Transverse colon (tissue), 3 donors: ENCODE results near the gene CHSY1.

Source experiments
- POLR2A ChIP-seq: fragments of 450-650 bp; IDR thresholded peaks from one replicate; pipeline ENCODE4 v1.6.1; 2016; ENCODE audit warnings: antibody characterized with exemption, mild to moderate bottlenecking, moderate library complexity
- TF ChIP-seq, protein P1 (sequence below), 5 experiments: fragments of 200-600 bp in 3 of 5; fragments of 450-650 bp in 2 of 5; sonication (generic) in 3 of 5; IDR thresholded peaks; 1 replicate in 2 of 5; 2 replicates in 3 of 5; pipeline ENCODE4 v1.5.1; 2016 to 2017; ENCODE audit warnings: antibody characterized with exemption in 5 of 5, inconsistent platforms in 3 of 5, mild to moderate bottlenecking in 2 of 5, moderate library complexity in 1 of 5

DNA sequence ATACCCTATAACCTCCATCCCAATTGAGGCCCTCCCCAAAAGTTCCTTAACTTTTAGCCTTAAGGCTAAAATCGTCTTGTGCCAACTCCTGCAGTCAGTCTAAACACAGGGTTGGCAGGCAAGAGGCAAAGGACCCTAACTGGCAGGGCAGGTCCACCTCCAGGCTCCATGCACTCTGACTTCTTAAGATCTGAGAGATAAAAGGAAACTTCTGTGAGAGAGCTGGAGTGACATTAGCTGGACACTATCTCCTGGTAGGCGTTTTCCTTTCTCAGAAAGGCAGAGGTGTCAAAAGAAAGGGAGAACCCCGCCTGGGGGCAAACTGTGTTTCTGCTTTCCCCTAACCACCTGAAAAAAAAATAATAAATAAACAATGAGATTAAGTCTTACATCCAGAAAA is 3.6 kb downstream of the CHSY1 start:
- TF ChIP-seq, protein P1, sequence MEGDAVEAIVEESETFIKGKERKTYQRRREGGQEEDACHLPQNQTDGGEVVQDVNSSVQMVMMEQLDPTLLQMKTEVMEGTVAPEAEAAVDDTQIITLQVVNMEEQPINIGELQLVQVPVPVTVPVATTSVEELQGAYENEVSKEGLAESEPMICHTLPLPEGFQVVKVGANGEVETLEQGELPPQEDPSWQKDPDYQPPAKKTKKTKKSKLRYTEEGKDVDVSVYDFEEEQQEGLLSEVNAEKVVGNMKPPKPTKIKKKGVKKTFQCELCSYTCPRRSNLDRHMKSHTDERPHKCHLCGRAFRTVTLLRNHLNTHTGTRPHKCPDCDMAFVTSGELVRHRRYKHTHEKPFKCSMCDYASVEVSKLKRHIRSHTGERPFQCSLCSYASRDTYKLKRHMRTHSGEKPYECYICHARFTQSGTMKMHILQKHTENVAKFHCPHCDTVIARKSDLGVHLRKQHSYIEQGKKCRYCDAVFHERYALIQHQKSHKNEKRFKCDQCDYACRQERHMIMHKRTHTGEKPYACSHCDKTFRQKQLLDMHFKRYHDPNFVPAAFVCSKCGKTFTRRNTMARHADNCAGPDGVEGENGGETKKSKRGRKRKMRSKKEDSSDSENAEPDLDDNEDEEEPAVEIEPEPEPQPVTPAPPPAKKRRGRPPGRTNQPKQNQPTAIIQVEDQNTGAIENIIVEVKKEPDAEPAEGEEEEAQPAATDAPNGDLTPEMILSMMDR (IDR thresholded peaks at IDR 0.05) = no peak
- no peak for TF ChIP-seq POLR2A
